K562 (cell line): ENCODE data around the gene PRKCE. TPM values are rescaled to one million over a fixed set of nuclear protein-coding genes. Genes with fewer than 3 reads are reported as not detected.

Source experiments
- ATAC-seq: fragments of 200-7000 bp; cut with Tn5 transposase; 3 replicates; pipeline ENCODE4 v1.9.1; 2020; ENCODE audit warnings: moderate library complexity
- BruUV-seq: library from RNA; stranded (reverse); fragments of 400-500 nt; replicated peaks from 2 replicates; lab custom pipeline; 2021; lab: Mats Ljungman, UMichigan
- CTCF ChIA-PET: fragments of 300-600 bp; formaldehyde crosslinking; extraction: SDS; loops from one replicate; lab custom pipeline; 2021; ENCODE audit warnings: low intra/inter-chr PET ratio; lab: Yijun Ruan, JAX
- POLR2A ChIA-PET: fragments of 300-600, 350-650 bp; sonication (Branson Sonifier 250); formaldehyde crosslinking; extraction: SDS; loops from one replicate; lab custom pipeline; 2021; ENCODE audit warnings: antibody characterized with exemption, inconsistent platforms; lab: Yijun Ruan, JAX
- DNase-seq, 4 experiments: peaks; one replicate each; pipeline versions ENCODE4 v3.0.0 to v3.0.0-alpha.2; 2011 to 2018; ENCODE audit warnings: low spot score in 3 of 4, mixed read lengths in 3 of 4; ENCODE audit errors: extremely low read depth in 1 of 4
- FAIRE-seq: peaks from 2 replicates; lab custom pipeline; 2011; peaks lifted over from hg19 to GRCh38; lab: Jason Lieb, UNC
- H2AFZ ChIP-seq: 2 replicates; pipeline ENCODE4 v1.6.0; 2011; ENCODE audit warnings: low read depth, low read length, control low read depth, inconsistent platforms
- H3K27ac ChIP-seq: fragments of 200-600 bp; 3 replicates; pipeline ENCODE4 v1.8.0; 2011; ENCODE audit warnings: low read depth, mild to moderate bottlenecking, control low read depth, inconsistent platforms, low read length, moderate library complexity, mixed read lengths; ENCODE audit errors: extremely low read depth
- H3K27me3 ChIP-seq, 2 experiments: fragments of 300-600 bp in 1 of 2; 2 replicates in 1 of 2; 3 replicates in 1 of 2; pipeline versions ENCODE4 v1.6.0 to v1.8.0; 2011; ENCODE audit warnings: inconsistent platforms in 2 of 2, low read length in 2 of 2, mild to moderate bottlenecking in 1 of 2, mixed read lengths in 1 of 2, moderate library complexity in 1 of 2; ENCODE audit not compliant: control insufficient read depth in 2 of 2, insufficient read depth in 2 of 2
- H3K36me3 ChIP-seq: fragments of 300-600 bp; 3 replicates; pipeline ENCODE4 v1.8.0; 2011; ENCODE audit warnings: mild to moderate bottlenecking, low read length, inconsistent platforms; ENCODE audit not compliant: control insufficient read depth, insufficient read depth
- H3K4me1 ChIP-seq, 2 experiments: fragments of 200-600 bp in 1 of 2; replicated peaks in 1 of 2; 2 replicates in 1 of 2; 3 replicates in 1 of 2; pipeline versions ENCODE4 v1.5.1 to v1.8.0; 2011; ENCODE audit warnings: inconsistent platforms in 2 of 2, low read length in 2 of 2, mild to moderate bottlenecking in 1 of 2, mixed read lengths in 1 of 2, moderate library complexity in 1 of 2; ENCODE audit not compliant: control insufficient read depth in 2 of 2, insufficient read depth in 2 of 2
- H3K4me2 ChIP-seq: 2 replicates; pipeline ENCODE4 v1.6.1; 2011; ENCODE audit warnings: low read length, control low read depth, inconsistent platforms, mixed read lengths; ENCODE audit not compliant: insufficient read depth
- H3K4me3 ChIP-seq: fragments of 200-600 bp; sonication (generic), shearing (Covaris generic); 2 replicates; pipeline ENCODE4 v1.5.1; 2016; ENCODE audit warnings: control low read depth, inconsistent platforms
- H3K79me2 ChIP-seq: fragments of 200-600 bp; 3 replicates; pipeline ENCODE4 v1.8.0; 2011; ENCODE audit warnings: low read length, inconsistent platforms; ENCODE audit not compliant: control insufficient read depth, insufficient read depth
- H3K9ac ChIP-seq, 2 experiments: 2 replicates each; pipeline versions ENCODE4 v1.6.0 to v1.6.1; 2011; ENCODE audit warnings: low read depth in 2 of 2, low read length in 2 of 2, control low read depth in 1 of 2, inconsistent platforms in 1 of 2, mild to moderate bottlenecking in 1 of 2, mixed read lengths in 1 of 2; ENCODE audit not compliant: insufficient read depth in 1 of 2
- H3K9me1 ChIP-seq: one replicate; pipeline ENCODE4 v1.6.0; 2011; ENCODE audit warnings: inconsistent platforms, mild to moderate bottlenecking, low read length, moderate library complexity; ENCODE audit not compliant: control insufficient read depth, insufficient read depth
- H3K9me3 ChIP-seq: replicated peaks from 2 replicates; pipeline ENCODE4 v1.5.1; 2011; ENCODE audit warnings: low read depth, low read length, inconsistent platforms; ENCODE audit not compliant: control insufficient read depth, insufficient read depth
- H4K20me1 ChIP-seq: replicated peaks from 2 replicates; pipeline ENCODE4 v1.6.1; 2011; ENCODE audit warnings: low read length, inconsistent platforms, mixed read lengths; ENCODE audit not compliant: control insufficient read depth, insufficient read depth
- CEBPZ ChIP-seq: fragments of 150-350 bp; IDR thresholded peaks from 2 replicates; pipeline ENCODE4 v1.6.1; 2014; ENCODE audit warnings: low read depth, mild to moderate bottlenecking, low read length, borderline replicate concordance
- FOXK2 ChIP-seq, 2 experiments: fragments of 450-650 bp; IDR thresholded peaks in 1 of 2; conservative IDR thresholded peaks in 1 of 2; 2 replicates each; pipeline ENCODE4 v1.6.1; 2016; ENCODE audit warnings: low read depth in 2 of 2, mild to moderate bottlenecking in 1 of 2
- GTF2F1 ChIP-seq: IDR thresholded peaks from 2 replicates; pipeline ENCODE4 v1.6.1; 2011; ENCODE audit warnings: low read depth, low read length, improper control_type of control experiment
- POLR2G ChIP-seq: fragments of 200-400 bp; formaldehyde crosslinking; IDR thresholded peaks from 2 replicates; pipeline ENCODE4 v1.6.1; 2017; ENCODE audit warnings: low read depth, mild to moderate bottlenecking, antibody characterized with exemption, low read length, moderate library complexity
- TGIF2 ChIP-seq: sonication (generic); formaldehyde crosslinking; IDR thresholded peaks from 2 replicates; pipeline ENCODE4 v1.8.1; 2022; ENCODE audit warnings: mild to moderate bottlenecking, missing genetic modification reagents, moderate library complexity
- ZC3H8 ChIP-seq: fragments of 450-650 bp; IDR thresholded peaks from 2 replicates; pipeline ENCODE4 v1.6.1; 2017
- ZFP91 ChIP-seq: sonication (generic); formaldehyde crosslinking; IDR thresholded peaks from 2 replicates; pipeline ENCODE4 v1.8.0; 2022; ENCODE audit warnings: mild to moderate bottlenecking, missing genetic modification reagents
- ZNF589 ChIP-seq: fragments of 200-800 bp; sonication (Bioruptor generic); IDR thresholded peaks from 2 replicates; pipeline ENCODE4 v1.6.1; 2016; ENCODE audit warnings: low read depth, missing genetic modification characterization, missing compliant biosample characterization
- in situ Hi-C: fragments of 300-500 bp; cut with MboI; formaldehyde crosslinking; loops from 4 replicates; pipeline ENCODE4 v1.15.0; 2018; ENCODE audit warnings: inconsistent platforms, mixed read lengths
- intact Hi-C: fragments of 100-400 bp; cut with micrococcal nuclease; formaldehyde crosslinking; loops from 2 replicates; pipeline ENCODE4 v1.14.2; 2022
- polyA plus RNA-seq, 8 experiments: library from polyadenylated mRNA; depleted of rRNA in 4 of 8; stranded (reverse) in 5 of 8; unstranded in 3 of 8; fragments of >200 nt; fragmentation: Nextera tagmentation in 2 of 8; fragmentation: Illumina TruSeq in 1 of 8; extraction: Ambion mirVana in 2 of 8; extraction: Trizol in 1 of 8; gene quantifications; 2 replicates each; pipeline versions ENCODE4 v1.2.1 to v1.2.3, GENCODE V29; 2011 to 2014; ENCODE audit warnings: inconsistent platforms in 1 of 8, missing spikeins in 1 of 8
- total RNA-seq, 7 experiments: library from RNA; depleted of rRNA in 6 of 7; stranded (reverse); fragments of >200 nt in 6 of 7; fragmentation: Illumina TruSeq in 2 of 7; extraction: Trizol in 2 of 7; gene quantifications; 2 replicates each; pipeline versions ENCODE4 v1.2.1 to v1.2.3, GENCODE V29; 2011 to 2021; ENCODE audit warnings: low replicate concordance in 1 of 7
- TF ChIP-seq, protein P1 (sequence below): sonication (generic); formaldehyde crosslinking; IDR thresholded peaks from 2 replicates; pipeline ENCODE4 v1.8.0; 2023; ENCODE audit warnings: mild to moderate bottlenecking, missing genetic modification reagents
- TF ChIP-seq, protein P2 (sequence below): fragments of 450-650 bp; IDR thresholded peaks from 2 replicates; pipeline ENCODE4 v1.6.1; 2018; ENCODE audit warnings: mild to moderate bottlenecking, low read depth; ENCODE audit not compliant: partially characterized antibody

The PRKCE gene
- total and polyA plus RNA-seq, 9 of the 15 experiments (the other 6 are each of a cell fraction or from before 2014, with no cell fraction given): 0.06 to 1.0 (median 0.22) TPM; not detected in 1

DNA sequence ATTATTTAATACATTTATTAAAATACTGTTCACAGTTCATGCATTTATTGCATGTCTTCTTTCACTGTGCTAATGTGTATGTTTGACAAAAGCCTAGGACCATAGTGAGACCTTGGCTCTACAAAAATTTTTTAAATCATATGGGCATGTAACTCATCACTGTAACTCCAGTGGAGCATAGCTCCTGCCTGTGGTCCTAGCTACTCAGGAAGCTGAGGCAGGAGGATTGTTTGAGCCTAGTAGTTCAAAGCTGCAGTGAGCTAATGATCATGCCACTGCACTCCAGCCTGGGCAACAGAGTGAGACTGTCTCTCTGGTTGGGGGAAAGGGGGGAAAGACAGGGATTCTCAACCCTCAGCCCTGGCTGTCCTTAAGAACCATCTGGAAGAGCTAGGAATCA, 137.8 kb downstream of the PRKCE start:
- POLR2A ChIA-PET: no interaction called here
- DNase-seq (no peak), ATAC-seq (no peak), FAIRE-seq (no peak)
- CTCF ChIA-PET: no interaction called here
- intact Hi-C loops (no loop called here), in situ Hi-C loops (no loop called here)
- no peaks in the 10 kb centered on the region for H4K20me1 ChIP-seq
- TF ChIP-seq POLR2G (no peak), GTF2F1 (no peak), ZC3H8 (no peak), FOXK2 (conservative IDR thresholded peaks at IDR 0.05 in 1 of 2, IDR thresholded peaks at IDR 0.05 in 1 of 2; ENCODE audit: low read depth in 2 of 2) (no peak), ZFP91 (CRISPR knock-in tag) (no peak), TGIF2 (CRISPR knock-in tag) (no peak), ZNF589 (CRISPR knock-in tag) (no peak), CEBPZ (no peak)
- TF ChIP-seq, protein P1, sequence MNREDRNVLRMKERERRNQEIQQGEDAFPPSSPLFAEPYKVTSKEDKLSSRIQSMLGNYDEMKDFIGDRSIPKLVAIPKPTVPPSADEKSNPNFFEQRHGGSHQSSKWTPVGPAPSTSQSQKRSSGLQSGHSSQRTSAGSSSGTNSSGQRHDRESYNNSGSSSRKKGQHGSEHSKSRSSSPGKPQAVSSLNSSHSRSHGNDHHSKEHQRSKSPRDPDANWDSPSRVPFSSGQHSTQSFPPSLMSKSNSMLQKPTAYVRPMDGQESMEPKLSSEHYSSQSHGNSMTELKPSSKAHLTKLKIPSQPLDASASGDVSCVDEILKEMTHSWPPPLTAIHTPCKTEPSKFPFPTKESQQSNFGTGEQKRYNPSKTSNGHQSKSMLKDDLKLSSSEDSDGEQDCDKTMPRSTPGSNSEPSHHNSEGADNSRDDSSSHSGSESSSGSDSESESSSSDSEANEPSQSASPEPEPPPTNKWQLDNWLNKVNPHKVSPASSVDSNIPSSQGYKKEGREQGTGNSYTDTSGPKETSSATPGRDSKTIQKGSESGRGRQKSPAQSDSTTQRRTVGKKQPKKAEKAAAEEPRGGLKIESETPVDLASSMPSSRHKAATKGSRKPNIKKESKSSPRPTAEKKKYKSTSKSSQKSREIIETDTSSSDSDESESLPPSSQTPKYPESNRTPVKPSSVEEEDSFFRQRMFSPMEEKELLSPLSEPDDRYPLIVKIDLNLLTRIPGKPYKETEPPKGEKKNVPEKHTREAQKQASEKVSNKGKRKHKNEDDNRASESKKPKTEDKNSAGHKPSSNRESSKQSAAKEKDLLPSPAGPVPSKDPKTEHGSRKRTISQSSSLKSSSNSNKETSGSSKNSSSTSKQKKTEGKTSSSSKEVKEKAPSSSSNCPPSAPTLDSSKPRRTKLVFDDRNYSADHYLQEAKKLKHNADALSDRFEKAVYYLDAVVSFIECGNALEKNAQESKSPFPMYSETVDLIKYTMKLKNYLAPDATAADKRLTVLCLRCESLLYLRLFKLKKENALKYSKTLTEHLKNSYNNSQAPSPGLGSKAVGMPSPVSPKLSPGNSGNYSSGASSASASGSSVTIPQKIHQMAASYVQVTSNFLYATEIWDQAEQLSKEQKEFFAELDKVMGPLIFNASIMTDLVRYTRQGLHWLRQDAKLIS (CRISPR knock-in tag): no peak
- TF ChIP-seq, protein P2, sequence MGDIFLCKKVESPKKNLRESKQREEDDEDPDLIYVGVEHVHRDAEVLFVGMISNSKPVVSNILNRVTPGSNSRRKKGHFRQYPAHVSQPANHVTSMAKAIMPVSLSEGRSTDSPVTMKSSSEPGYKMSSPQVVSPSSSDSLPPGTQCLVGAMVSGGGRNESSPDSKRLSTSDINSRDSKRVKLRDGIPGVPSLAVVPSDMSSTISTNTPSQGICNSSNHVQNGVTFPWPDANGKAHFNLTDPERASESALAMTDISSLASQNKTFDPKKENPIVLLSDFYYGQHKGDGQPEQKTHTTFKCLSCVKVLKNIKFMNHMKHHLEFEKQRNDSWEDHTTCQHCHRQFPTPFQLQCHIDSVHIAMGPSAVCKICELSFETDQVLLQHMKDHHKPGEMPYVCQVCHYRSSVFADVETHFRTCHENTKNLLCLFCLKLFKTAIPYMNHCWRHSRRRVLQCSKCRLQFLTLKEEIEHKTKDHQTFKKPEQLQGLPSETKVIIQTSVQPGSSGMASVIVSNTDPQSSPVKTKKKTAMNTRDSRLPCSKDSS: no peak
- H2AFZ ChIP-seq: no peak overlapping the region
- no peak overlapping the region for H3K27ac ChIP-seq
- no peak overlapping the region for H3K9ac ChIP-seq
- peaks cover 0 to 3% of the 10 kb centered on the region in 2 experiments; a peak in 2 of 5 replicates for H3K27me3 ChIP-seq
- H3K4me1 ChIP-seq: peaks cover 16 to 21% of the 10 kb centered on the region in 2 experiments
- no peaks in the 10 kb centered on the region for H3K79me2 ChIP-seq
- BruUV-seq: no TSS peak
- H3K9me3 ChIP-seq: no peaks in the 10 kb centered on the region
- H3K4me2 ChIP-seq: no peak overlapping the region
- no peaks in the 10 kb centered on the region for H3K9me1 ChIP-seq
- no peaks in the 10 kb centered on the region for H3K36me3 ChIP-seq
- no peak overlapping the region for H3K4me3 ChIP-seq
